Cardiac muscle cell (in vitro differentiated cells and primary cell): ENCODE data around the gene ADCY3. TPM values are rescaled to one million over a fixed set of nuclear protein-coding genes. Genes with fewer than 3 reads are reported as not detected.

Experiments used
- DNase-seq, 2 donors: peaks; one replicate each; pipeline versions ENCODE4 v3.0.0 to v3.0.0-alpha.2; 2010 to 2017; ENCODE audit warnings: low read depth in 1 of 2, low spot score in 1 of 2
- H3K27ac ChIP-seq: fragments of 200-600 bp; sonication (generic); 2 replicates; pipeline ENCODE4 v1.5.1; 2016
- H3K27me3 ChIP-seq: fragments of 200-600 bp; sonication (generic); 2 replicates; pipeline ENCODE4 v1.6.0; 2016; ENCODE audit warnings: control low read depth
- H3K36me3 ChIP-seq: fragments of 200-600 bp; sonication (generic); 2 replicates; pipeline ENCODE4 v1.5.1; 2016; ENCODE audit warnings: control low read depth
- H3K4me1 ChIP-seq: fragments of 200-600 bp; sonication (generic); 2 replicates; pipeline ENCODE4 v1.8.1; 2017; ENCODE audit warnings: low read depth, mild to moderate bottlenecking, mixed run types
- H3K4me3 ChIP-seq: fragments of 200-600 bp; sonication (generic); 2 replicates; pipeline ENCODE4 v1.5.1; 2016; ENCODE audit warnings: mild to moderate bottlenecking
- H3K9me3 ChIP-seq: fragments of 200-600 bp; sonication (generic); 2 replicates; pipeline ENCODE4 v1.5.1; 2017; ENCODE audit warnings: low read depth, mild to moderate bottlenecking, control low read depth
- polyA plus RNA-seq: library from polyadenylated mRNA; unstranded; fragments of >200 nt; fragmentation: Nextera tagmentation; extraction: Ambion mirVana; gene quantifications from 2 replicates; pipeline ENCODE4 v1.2.1, GENCODE V29; 2016
- total RNA-seq: library from RNA; depleted of rRNA; stranded (reverse); fragments of >200 nt; gene quantifications from 2 replicates; pipeline ENCODE4 v1.2.3, GENCODE V29; 2016
- TF ChIP-seq, protein P1 (sequence below): IDR thresholded peaks from 2 replicates; pipeline ENCODE4 v1.5.1; 2012; ENCODE audit warnings: low read depth, mild to moderate bottlenecking, low read length

Gene ADCY3
- total and polyA plus RNA-seq, 2 experiments from 2014 or later: 2.3 to 9.2 TPM

DNA sequence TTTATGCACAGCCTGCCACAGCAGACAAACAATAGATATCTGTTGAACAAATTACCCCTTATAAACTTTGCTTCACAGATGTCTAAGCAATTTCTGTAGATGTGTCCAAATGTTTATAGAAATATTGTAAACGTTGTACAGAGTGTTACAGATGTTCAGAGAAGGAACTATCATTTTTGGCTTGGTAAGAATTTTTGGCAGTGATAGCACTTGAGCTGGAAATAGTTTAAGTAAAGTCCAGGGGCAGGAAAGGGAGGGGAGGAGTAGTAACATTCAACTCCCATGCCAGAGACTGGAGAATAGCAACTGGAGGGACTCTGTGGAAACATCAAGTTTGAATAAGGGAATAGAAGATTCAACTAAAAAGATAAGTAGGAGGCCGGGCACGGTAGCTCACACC lies 131.2 kb downstream of the ADCY3 start:
- DNase-seq: no peak
- Histone ChIP-seq H3K36me3 (no peaks in the 10 kb centered on the region), H3K4me3 (no peak overlapping the region), H3K27ac (no peak overlapping the region), H3K27me3 (no peaks in the 10 kb centered on the region), H3K9me3 (no peaks in the 10 kb centered on the region), H3K4me1 (peaks cover 7% of the 10 kb centered on the region)
- TF ChIP-seq, protein P1, sequence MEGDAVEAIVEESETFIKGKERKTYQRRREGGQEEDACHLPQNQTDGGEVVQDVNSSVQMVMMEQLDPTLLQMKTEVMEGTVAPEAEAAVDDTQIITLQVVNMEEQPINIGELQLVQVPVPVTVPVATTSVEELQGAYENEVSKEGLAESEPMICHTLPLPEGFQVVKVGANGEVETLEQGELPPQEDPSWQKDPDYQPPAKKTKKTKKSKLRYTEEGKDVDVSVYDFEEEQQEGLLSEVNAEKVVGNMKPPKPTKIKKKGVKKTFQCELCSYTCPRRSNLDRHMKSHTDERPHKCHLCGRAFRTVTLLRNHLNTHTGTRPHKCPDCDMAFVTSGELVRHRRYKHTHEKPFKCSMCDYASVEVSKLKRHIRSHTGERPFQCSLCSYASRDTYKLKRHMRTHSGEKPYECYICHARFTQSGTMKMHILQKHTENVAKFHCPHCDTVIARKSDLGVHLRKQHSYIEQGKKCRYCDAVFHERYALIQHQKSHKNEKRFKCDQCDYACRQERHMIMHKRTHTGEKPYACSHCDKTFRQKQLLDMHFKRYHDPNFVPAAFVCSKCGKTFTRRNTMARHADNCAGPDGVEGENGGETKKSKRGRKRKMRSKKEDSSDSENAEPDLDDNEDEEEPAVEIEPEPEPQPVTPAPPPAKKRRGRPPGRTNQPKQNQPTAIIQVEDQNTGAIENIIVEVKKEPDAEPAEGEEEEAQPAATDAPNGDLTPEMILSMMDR: no peak

DNA sequence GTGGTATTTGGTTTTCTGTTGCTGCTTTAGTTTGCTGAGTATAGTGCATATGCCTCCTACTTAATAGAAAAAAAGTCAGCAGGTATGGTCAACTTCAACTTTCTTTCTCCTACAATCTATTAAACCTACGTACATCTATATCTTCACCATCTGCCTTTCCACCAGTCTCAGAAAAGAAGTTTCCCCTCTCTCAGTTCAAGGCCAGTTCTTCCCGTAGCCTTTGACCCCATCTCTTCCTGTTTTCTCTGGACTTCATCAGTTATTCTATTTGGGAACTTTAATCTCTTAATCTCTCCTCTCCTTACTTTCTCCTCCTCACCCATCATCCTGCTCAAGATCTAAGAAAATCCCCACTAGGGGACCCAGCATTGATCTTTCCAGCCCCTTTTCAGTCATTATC lies 132.5 kb downstream of the ADCY3 start:
- H3K4me1 ChIP-seq: peaks cover 7% of the 10 kb centered on the region
- TF ChIP-seq, protein P1: no peak
- no peaks in the 10 kb centered on the region for H3K9me3 ChIP-seq
- no peak for DNase-seq
- H3K4me3 ChIP-seq: no peak overlapping the region
- no peaks in the 10 kb centered on the region for H3K27me3 ChIP-seq
- no peaks in the 10 kb centered on the region for H3K36me3 ChIP-seq
- H3K27ac ChIP-seq: no peak overlapping the region

DNA sequence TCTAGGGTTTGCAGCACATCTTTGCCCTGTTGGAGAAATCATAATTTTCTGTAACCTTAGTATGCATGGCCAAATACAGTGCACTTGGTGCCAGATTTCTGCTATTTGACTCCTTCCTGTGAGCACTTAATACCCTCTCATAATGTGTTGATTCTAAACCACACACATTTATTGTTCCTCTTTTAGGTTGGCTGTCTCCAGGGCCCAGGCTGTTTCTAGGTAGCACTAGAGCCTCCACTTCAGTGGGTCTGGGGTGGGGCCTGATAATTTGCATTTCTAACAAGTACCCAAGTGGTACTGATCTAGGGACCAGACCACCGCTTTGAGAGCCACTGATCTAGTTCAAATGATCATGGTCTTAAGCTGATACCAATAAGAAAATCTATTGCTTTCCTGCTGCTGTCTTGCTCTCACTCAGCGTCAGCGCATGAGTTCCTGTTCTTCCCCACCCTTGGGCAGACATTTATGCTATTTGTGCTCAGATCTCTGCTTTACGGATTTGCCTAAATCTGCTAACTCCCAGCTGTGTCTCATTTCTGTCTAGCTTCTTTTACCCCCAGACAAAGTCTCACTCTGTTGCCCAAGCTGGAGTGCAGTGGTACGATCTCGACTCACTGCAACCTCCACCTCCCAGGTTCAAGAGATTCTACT lies 134.2 kb downstream of the ADCY3 start:
- no peak overlapping the region for H3K4me3 ChIP-seq
- DNase-seq: no peak
- H3K27ac ChIP-seq: no peak overlapping the region
- no peaks in the 10 kb centered on the region for H3K9me3 ChIP-seq
- H3K36me3 ChIP-seq: no peaks in the 10 kb centered on the region
- TF ChIP-seq, protein P1: no peak
- no peaks in the 10 kb centered on the region for H3K27me3 ChIP-seq
- no peaks in the 10 kb centered on the region for H3K4me1 ChIP-seq

DNA sequence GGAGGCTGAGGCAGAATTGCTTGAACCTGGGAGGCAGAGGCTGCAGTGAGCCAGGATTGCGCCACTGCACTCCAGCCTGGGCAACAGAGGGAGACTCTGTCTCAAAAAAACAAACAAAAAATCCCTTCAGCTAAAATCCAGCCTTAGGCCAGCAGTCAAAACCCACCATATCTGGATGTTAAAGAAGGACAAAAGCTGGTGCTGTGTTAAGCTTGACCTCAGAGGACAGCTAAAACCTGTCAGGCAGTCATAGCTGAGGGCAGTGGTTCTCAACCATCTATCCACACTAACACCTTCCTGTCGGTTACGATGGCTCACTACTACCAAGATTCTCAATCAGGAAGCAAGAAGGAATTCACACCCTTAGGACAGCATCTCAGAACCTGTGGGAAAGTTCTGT lies 136.4 kb downstream of the ADCY3 start:
- H3K27me3 ChIP-seq: no peaks in the 10 kb centered on the region
- no peak for DNase-seq
- H3K4me3 ChIP-seq: no peak overlapping the region
- TF ChIP-seq, protein P1: no peak
- H3K9me3 ChIP-seq: no peaks in the 10 kb centered on the region
- no peaks in the 10 kb centered on the region for H3K36me3 ChIP-seq
- no peak overlapping the region for H3K27ac ChIP-seq
- no peaks in the 10 kb centered on the region for H3K4me1 ChIP-seq

DNA sequence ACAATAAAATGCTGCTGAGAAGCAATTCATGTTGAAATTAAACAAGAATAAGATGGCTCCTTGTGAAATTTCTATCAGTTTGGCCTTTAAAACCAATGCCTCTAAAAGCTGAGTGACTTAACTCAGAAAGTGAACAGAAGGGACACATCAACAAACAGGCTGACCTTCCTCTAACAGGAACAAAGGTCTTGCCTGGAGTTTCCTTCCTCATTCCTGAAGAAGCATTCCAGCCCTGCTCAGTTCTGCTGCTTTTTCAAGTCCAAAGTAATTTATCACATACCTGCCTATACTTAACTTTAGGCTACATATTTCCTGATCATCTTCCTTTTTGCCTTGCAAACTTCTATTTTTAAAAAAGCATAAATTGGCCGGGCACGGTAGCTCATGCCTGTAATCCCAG lies 140.9 kb downstream of the ADCY3 start:
- H3K27me3 ChIP-seq: no peaks in the 10 kb centered on the region
- H3K4me1 ChIP-seq: no peaks in the 10 kb centered on the region
- no peak for DNase-seq
- H3K27ac ChIP-seq: no peak overlapping the region
- H3K36me3 ChIP-seq: no peaks in the 10 kb centered on the region
- no peaks in the 10 kb centered on the region for H3K9me3 ChIP-seq
- TF ChIP-seq, protein P1: no peak
- H3K4me3 ChIP-seq: no peak overlapping the region
